GM21390 (cell line): Measurements from ENCODE around the gene TENM4.

Experiments used
- ATAC-seq: cut with Tn5 transposase; IDR thresholded peaks from one replicate; pipeline ENCODE4 v1.9.1; 2021; ENCODE audit not compliant: unreplicated experiment

The TENM4 gene

DNA sequence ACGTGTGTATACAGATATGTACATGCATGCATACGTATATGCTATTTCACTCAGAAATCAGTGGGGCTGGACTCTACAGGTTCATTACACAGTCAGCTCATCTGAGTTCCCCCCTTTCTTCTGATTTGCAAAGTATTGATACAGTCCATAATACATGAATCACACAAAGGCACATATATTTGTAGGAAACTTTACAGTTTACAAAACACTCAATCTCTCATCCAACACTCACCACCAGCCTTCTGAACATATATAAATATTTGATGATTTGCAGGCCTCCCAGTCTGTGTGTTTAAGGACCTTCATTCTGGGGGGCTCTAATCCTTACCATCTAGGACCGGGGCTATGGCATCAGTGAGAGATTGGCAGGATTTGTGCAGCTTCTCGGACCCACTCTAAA, 293.8 kb downstream of the TENM4 start:
- ATAC-seq, result no peak

DNA sequence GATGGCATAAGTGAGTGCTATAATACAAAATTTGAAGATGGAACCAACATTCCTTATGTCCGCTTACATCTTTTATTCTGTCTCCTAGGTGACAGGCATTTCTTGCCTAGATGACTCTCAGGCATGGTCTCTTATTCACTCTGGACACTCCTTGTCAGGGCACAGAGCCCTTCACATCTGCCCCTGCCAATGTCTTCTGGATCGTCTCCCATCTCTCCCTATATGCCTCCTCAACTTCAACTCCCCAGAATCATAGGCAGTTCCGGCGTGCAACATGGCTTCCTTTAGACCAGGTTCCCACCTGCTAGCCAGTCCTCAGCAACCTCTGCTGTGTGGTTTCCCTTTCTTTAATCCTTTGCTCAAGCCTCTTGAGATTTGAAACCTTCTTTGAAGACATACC, 300.9 kb downstream of the TENM4 start:
- ATAC-seq, result no peak

DNA sequence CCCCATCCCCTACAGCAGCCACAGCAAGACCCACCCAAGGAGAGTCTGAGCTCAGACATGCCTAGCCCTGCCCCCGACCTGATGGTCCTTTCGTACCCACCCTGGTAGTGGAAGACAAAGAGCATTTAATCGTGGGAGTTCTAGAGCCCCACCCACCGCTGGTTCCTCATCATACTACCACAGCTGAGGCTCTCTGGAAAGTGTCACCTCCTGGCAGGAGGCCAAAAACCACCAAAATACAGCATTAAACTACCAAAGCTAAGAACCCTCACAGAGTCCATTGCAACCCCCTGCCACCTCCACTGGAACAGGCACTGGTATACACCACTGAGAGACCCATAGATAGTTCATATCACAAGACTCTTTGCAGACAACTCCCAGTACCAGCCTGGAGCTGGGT, 311.1 kb downstream of the TENM4 start:
- ATAC-seq, result no peak

DNA sequence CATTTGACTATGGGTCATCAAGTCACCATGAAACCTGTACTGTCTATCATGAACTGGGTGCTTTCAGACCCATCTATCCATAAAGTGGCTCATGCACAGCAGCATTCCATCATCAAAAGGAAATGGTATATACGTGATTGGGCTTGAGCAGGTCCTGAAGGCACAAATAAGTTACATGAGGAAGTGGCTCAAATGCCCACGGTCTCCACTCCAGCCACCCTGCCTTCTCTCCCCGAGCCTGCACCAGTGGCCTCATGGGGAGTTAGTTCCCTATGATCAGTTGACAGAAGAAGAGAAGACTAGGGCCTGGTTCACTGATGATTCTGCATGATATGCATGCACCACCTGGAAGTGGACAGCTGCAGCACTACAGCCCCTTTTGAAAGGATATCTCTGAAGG, 312.5 kb downstream of the TENM4 start:
- no peak for ATAC-seq

DNA sequence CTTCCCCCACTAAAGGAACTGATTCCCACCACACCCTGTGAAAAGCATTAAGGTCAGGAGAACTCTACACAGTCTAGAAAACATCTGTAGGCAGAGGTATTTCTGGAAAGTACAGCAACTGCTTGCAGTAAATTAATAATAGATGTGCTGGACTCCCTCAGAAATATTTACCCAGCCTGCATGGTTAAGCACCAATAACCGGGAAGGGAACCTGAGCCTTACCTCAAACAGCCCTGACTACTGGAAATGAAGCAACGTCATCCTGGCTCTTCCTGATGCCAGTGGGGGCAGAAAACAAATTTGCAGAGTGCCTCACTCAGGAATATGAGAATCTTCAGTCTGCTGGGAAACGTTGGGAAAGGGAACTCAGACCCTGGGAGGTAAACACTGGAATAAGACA, 318.1 kb downstream of the TENM4 start:
- no peak for ATAC-seq

DNA sequence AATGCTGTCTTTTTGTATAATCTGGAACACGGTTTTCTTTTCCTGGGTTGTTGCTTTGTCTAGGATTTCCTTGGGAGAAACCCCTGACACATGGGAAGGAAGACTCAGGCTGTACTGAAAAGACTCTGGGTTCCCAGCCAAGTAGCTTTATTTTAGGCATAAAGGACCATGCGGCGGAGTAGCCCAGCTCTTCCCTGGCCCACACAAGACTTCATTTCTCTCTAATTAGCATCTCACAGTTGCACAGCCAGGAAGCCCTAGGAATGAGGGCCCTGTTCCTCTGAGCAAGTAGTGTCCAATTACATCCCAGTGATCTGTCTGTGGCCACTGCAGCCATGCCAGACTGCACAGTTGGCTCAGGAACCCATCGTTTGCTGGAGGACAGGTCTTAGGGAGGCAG, 319.5 kb downstream of the TENM4 start:
- no peak for ATAC-seq

DNA sequence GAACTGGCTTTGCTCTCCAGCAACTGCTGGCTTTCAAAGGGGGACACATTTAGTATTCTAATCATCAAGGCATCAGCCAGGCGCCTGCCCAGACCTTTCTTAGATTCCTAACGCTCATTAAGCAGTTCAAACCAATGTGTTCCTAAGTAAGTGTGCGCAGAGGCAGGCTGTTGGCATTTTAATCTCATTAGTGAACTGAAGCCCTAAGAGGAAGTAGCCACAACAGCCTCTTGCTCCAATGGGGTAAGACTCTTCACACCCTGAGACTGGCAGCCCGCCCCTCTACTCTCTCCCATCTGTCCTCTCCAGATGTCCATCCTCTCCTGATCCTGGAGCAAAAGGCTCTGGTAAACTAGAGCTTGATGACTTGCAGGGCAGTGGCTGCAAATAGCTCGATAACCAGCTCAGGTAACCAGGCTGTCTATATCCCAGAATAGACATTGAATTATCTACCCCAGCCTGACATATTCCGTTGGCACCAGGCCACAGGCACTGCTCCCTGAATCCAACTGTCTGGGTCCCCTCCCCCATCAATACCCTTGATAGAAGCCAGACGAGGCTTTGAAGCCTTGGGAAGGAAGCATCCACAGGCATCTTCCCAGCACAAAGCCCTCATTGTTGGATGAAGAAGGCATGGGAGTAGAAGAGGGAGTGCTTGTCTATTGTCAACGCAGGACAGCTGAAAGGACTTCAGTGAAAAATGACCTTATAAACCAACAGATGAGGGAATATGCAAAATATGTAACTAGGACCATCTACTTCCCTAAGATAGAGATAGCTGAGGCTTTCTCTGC, 321.1 kb downstream of the TENM4 start:
- no peak for ATAC-seq

DNA sequence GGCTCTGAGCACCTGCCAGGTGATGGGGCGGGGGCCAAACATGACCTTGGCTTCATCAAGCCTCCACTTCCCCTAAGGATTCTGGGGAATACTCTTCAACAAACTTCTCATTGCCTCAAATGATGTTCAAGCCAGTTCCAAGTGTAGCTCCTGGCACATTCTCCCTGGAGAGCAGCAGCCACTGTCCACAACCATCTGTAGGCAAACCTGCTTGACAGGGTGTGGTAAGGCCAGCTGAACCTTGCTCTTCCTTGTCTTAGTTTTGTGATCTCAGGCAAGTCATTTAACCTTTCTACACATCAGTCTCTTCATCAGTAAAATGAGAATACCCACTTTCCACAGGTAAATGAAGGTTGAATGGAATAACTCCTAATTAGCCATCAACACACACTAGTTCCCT, 323.3 kb downstream of the TENM4 start:
- ATAC-seq, result no peak

DNA sequence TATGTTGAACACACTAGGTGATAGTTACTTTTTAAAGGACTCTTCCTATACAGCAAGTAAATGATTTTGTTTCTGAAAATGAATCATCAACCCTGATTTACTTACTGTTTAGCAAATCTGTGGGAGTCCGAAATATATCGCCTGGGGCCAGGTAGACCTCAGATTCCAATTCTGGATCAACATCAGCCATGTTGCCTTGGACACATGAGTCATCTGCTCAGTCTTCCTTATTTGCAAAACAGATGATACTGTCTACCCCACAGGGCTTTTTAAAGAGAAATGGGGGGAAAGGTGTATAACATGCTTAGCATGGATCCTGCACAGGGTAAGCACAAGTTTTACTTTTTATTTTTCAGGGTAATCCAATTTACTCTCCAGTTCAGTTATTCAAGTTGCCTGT, 324.2 kb downstream of the TENM4 start:
- no peak for ATAC-seq

DNA sequence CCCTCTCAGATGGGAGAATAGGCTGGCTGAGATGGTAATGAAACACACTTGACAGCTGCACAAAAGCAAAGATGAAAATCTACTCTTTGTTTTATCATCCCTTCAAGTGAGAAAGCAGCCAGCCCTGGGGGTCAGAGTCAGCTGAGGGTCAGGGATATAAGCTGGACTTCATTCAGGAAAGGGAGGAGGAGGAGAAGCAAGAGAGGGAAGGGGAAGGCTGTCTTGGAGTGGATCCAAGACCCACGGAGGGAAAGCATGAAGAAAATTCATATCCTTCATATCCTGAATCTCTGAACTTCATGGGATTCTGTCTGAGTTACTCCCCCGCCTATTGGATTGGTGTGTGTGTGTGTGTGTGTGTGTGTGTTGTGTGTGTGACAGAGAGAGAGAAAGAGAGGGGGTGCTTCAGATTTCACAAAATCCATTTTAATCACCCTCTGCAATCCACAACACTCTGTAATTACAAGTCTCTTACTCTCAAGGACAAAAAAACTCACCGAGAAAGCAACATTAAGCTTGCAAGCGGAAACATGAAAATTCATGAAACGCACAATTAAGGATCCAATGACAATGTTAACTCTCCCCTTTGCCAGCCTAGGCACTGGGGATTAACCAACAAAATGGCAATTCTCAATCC, 327.7 kb downstream of the TENM4 start:
- ATAC-seq, result no peak

DNA sequence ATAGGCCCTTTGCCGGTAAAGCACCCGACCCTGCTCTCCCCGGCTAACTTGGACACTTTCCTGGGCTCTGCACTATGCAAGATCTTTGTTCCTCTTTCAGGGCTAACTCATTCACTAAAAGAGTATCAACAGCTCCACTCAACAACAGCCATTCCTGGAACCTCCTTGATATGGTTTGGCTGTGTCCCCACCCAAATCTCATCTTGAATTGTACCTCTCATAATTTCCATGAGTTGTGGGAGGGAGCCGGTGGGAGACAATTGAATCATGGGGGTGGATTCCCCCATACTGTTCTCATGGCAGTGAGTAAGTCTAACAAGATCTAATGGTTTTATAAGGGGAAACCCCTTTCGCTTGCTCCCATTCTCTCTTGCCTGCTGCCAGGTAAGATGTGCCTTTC, 330.0 kb downstream of the TENM4 start:
- ATAC-seq, result no peak

DNA sequence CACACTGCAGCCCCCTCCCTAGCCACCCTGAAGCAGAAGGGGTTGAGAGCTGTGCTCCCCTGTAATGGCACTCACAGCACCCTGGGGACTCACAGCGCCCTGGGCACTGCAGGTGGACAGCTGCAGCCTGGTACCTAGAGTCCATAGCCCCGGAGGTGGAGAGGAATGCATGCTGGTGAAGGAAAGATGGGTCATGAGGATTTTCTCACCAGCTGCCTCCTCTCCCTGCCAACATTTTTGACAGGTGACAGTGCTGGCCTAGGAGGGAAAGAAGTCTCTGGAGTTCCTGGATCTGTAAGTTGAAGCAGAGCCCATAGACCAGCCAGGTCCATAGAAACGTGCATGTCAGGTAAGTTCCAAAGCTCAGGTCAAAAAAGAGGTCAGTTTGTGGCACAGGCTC, 330.5 kb downstream of the TENM4 start:
- no peak for ATAC-seq

DNA sequence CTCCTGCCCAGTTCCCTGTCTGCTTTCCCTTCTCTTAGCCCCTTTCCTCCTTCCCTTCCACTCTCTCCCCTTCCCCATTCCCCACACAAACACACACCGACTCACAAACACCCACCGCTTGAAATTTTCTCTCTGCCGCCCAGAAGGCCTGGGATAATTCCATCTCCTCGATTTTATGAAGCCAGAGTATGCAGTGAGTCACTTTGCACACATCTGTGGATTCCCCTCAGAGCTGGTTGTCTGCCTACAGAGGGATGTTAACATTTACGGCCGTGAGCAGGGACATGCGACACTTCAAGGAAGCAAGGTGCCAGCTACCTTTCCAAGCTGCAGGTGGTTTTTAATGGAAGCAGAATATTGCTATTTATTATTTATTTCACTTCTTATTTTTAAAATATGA, 332.0 kb downstream of the TENM4 start:
- no peak for ATAC-seq

DNA sequence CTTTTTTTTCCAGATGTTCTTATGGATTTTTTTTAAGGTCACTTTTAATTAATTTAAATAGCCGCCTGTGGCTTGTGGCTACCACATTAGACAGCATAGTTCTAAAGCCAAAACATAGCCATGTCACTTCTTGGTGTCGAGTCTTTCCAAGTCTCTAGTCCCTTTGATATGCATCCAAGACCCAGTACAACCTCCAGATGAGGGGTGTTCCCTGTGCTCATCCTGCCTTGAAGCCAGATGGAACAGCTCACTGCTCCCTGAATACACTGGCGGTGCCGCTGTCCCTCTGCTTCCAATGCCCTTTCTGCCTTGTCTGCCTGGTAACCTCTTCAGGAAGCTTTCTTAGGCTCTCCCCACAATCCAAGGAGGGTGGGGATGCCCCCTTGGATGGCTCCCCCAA, 338.0 kb downstream of the TENM4 start:
- ATAC-seq, result no peak

DNA sequence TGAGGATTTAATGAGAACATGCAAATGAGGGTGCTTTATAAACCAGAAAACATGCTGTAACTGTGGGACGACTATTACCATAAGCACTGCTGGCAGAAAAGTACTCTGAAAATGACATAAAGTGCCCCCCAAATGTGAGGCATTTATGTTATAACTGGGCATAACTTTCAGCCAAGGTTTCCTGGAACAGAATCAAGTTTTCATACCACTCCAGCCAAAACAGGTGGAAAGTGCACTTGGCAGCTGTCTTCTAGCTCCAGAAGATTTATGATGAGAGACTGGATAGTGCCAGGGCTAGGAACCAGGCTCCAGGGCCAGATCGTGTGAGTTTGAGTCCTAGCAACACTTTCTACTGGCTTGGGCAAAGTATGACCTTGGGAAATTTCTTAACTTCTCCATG, 339.2 kb downstream of the TENM4 start:
- ATAC-seq, result no peak

DNA sequence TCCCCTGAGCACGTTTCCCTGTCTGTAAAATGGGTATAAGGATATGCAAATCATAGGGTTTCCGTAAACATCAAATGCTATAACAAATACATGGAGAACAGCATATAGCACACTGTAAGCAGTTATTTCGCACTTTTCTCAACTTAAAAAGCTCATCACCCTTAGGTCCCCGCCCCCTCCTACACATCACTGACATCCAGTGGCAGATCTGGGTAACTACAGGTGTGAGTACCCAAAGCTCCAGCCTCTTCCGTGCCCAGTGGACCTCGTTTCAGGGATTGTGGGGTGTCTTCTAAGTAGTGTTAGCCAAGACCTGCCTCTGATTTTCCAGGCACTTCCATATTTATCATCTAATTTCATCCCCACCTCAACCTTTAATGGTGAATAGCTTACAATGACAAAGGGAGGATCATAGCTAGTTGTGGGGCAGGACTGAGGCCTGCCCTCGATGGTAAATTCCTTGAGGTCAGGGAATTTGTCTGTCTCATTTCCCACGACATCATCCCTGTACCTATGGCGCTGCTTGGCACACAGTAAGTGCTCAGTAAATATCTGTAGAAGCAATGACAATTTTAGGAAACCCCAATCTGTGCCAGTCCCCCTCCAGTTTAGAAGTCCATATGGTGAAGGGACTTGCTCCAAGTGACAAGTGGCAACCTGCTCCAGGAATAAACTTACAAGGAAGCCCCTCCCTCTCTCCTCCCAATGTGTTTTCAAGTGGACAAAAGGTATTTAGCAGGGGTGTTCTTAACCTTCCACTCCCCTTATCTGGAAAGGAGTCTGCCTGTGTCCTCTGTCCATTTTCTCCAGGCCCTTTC, 340.5 kb downstream of the TENM4 start:
- ATAC-seq, result peak; percentile 96

DNA sequence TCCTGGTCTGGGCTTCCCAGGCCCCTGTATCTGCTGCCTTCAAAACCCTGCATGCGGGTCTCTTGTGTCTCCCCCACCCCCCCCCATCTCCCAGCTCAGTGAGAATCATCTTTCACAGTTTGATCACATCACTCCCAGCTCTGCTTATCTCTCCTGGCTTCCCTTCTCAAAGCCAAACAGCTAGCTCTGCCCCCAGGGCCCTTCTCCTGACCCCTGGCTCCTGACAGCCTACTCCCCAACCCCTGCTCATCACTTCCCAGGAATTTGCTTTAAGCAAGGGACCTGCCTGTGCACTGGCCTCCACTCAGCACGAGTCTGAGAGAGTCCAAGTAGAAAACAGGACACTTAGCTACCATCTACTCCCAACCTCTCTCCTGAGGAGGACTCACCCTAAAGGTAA, 342.7 kb downstream of the TENM4 start:
- no peak for ATAC-seq

DNA sequence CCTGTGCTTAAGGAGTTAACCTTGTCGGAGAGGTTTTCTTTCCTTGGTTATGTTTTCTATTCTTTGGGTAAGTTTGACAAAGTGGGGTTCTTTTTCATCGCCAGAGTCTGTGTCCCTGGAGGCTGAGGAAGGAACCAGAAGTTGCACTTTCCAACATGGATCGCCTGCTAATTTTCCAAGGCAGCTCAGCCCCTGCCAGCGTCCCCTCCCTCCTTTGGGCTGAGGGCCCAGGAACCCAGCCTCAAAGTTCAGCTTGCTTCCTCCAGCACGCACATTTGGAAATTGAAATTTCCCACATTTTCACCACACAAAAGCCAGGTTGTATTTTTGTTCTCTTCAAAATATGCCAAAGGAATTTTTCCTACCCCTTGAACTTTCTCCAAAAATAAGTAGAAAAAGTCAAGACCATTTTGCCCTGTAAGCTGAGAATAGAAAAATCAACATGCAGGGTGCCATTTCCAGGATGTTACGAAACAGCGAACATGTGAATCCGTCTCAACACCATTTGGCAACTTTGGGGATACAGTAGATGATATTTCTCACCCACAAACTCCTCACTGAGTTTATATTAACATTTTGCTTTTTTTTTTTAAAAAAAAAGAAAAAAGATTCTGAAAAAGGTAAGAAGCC, 343.5 kb downstream of the TENM4 start:
- no peak for ATAC-seq

DNA sequence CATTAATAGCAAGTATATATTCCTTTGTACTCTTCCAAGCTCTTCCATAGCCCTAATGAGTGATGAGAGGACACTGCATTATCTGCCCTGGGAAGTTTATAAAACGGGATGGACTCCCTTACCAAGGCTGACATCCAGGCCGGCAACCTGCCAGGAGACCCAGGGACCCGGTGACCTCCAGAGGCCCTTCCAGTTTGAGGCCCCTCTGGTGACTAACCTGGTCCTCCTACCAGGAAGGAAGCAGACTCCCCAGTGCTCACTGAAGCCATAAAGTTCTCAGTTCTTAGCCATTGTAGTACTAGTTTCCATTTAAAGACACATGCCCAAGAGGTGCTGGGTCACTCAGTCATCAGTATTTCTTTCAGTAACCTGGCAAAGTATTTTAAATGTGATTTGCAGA, 345.4 kb downstream of the TENM4 start:
- ATAC-seq, result no peak

DNA sequence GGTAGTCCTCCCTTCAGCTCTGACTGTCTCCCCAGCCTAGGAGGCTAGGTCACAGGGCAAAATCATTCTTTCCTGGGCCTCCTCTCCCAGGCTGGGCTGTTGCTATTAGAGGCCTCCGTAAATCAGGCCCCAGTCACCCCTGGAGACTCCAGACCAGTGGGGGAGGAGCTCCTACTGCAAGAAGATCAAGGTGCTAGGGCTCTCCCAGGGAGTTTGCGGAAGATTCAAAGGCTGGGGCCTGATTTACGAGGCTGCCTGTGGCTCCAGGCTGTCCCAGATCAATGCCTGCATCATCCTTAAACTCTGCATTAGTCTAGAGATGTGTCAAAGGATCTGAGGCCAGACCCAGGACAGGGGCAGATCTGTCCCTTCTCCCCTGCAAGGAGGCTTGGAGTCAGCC, 346.2 kb downstream of the TENM4 start:
- no peak for ATAC-seq

DNA sequence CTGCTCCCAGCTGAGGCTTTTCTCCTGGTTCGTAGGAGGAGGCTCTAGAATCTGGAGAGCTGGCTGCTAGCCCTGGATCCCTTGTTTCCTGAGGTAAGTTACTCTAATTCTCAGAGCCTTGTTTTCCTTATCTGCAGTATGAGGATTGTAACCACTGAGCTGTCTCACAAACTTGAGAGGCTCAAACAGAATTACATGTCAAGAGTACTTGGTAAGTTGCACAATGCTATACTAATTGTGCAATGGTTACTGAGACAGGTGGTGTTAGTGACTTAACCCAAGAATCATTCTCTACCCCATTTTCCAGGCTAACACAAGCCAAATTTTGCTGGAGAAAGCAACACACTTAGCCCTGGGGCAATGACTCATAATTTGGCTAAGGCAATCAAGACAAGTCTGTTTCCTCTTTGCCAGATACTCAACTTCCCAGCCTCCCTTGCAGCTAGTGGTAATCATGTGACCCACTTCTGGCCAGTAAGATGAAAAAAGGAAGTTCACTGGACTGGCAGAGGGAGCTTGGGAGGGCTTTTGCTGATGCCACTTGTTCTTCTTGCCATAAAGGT, 348.0 kb downstream of the TENM4 start:
- no peak for ATAC-seq
